H9 (cell line): ENCODE results near the gene HLF. TPM values are rescaled to one million over a fixed set of nuclear protein-coding genes. Genes with fewer than 3 reads are reported as not detected.

ENCODE experiments used
- DNase-seq: peaks from one replicate; pipeline ENCODE4 v3.0.0-alpha.2; 2017
- H2AFZ ChIP-seq: one replicate; pipeline ENCODE4 v1.6.1; 2013; ENCODE audit warnings: mild to moderate bottlenecking, low read length, control low read depth, moderate library complexity
- H2AK5ac ChIP-seq: 2 replicates; pipeline ENCODE4 v1.6.1; 2013; ENCODE audit warnings: low read length, control low read depth, mixed read lengths; ENCODE audit not compliant: insufficient read length
- H2BK120ac ChIP-seq: one replicate; pipeline ENCODE4 v1.6.1; 2013; ENCODE audit warnings: low read depth, mild to moderate bottlenecking, low read length, control low read depth, inconsistent platforms; ENCODE audit not compliant: poor library complexity, severe bottlenecking
- H2BK12ac ChIP-seq: 2 replicates; pipeline ENCODE4 v1.6.1; 2013; ENCODE audit warnings: low read length, control low read depth, mixed read lengths, low read depth; ENCODE audit not compliant: insufficient read length
- H2BK15ac ChIP-seq: 2 replicates; pipeline ENCODE4 v1.6.1; 2013; ENCODE audit warnings: low read depth, low read length, control low read depth
- H2BK20ac ChIP-seq: one replicate; pipeline ENCODE4 v1.6.1; 2013; ENCODE audit warnings: low read depth, mild to moderate bottlenecking, low read length, control low read depth, inconsistent platforms; ENCODE audit not compliant: poor library complexity, severe bottlenecking
- H2BK5ac ChIP-seq: 2 replicates; pipeline ENCODE4 v1.6.1; 2013; ENCODE audit warnings: low read length, control low read depth, mixed read lengths; ENCODE audit not compliant: insufficient read length
- H3K14ac ChIP-seq: 2 replicates; pipeline ENCODE4 v1.6.1; 2013; ENCODE audit warnings: low read length, control low read depth; ENCODE audit not compliant: insufficient read depth
- H3K18ac ChIP-seq: 2 replicates; pipeline ENCODE4 v1.6.1; 2013; ENCODE audit warnings: low read depth, mild to moderate bottlenecking, mixed read lengths, low read length, control low read depth; ENCODE audit not compliant: insufficient read length
- H3K23ac ChIP-seq: 2 replicates; pipeline ENCODE4 v1.6.1; 2013; ENCODE audit warnings: low read length, control low read depth, mixed read lengths, low read depth; ENCODE audit not compliant: insufficient read length
- H3K23me2 ChIP-seq: 2 replicates; pipeline ENCODE4 v1.6.1; 2013; ENCODE audit warnings: low read depth, mild to moderate bottlenecking, mixed read lengths, low read length, control low read depth; ENCODE audit not compliant: insufficient read length, poor library complexity, severe bottlenecking
- H3K27ac ChIP-seq: 2 replicates; pipeline ENCODE4 v1.5.1; 2013; ENCODE audit warnings: low read length, control low read depth, mixed read lengths, low read depth; ENCODE audit not compliant: insufficient read length
- H3K27me3 ChIP-seq: 2 replicates; pipeline ENCODE4 v1.6.1; 2013; ENCODE audit warnings: low read length, control low read depth, inconsistent platforms; ENCODE audit not compliant: insufficient read depth
- H3K4ac ChIP-seq: 2 replicates; pipeline ENCODE4 v1.6.1; 2013; ENCODE audit warnings: low read depth, mild to moderate bottlenecking, control low read depth, inconsistent platforms, low read length, moderate library complexity
- H3K4me1 ChIP-seq: 2 replicates; pipeline ENCODE4 v1.6.1; 2013; ENCODE audit warnings: low read length, control low read depth, inconsistent platforms; ENCODE audit not compliant: insufficient read depth
- H3K4me2 ChIP-seq: 2 replicates; pipeline ENCODE4 v1.6.1; 2013; ENCODE audit warnings: low read length, control low read depth, mixed read lengths; ENCODE audit not compliant: insufficient read length, insufficient read depth
- H3K56ac ChIP-seq: 2 replicates; pipeline ENCODE4 v1.6.1; 2013; ENCODE audit warnings: low read depth, mild to moderate bottlenecking, mixed read lengths, low read length, control low read depth; ENCODE audit not compliant: insufficient read length
- H3K79me1 ChIP-seq: 2 replicates; pipeline ENCODE4 v1.6.1; 2013; ENCODE audit warnings: low read depth, mild to moderate bottlenecking, moderate library complexity, low read length, control low read depth, inconsistent platforms; ENCODE audit not compliant: insufficient read depth, poor library complexity, severe bottlenecking
- H3K79me2 ChIP-seq: 2 replicates; pipeline ENCODE4 v1.6.1; 2013; ENCODE audit warnings: low read length, control low read depth, inconsistent platforms; ENCODE audit not compliant: insufficient read depth
- H3K9ac ChIP-seq: 2 replicates; pipeline ENCODE4 v1.6.1; 2013; ENCODE audit warnings: low read length, control low read depth, mixed read lengths; ENCODE audit not compliant: insufficient read length; ENCODE audit errors: extremely low read depth
- H3K9me3 ChIP-seq: one replicate; pipeline ENCODE4 v1.6.1; 2013; ENCODE audit warnings: low read depth, low read length, inconsistent platforms; ENCODE audit not compliant: control insufficient read depth
- H3T11ph ChIP-seq: one replicate; pipeline ENCODE4 v1.6.1; 2013; ENCODE audit warnings: mild to moderate bottlenecking, low read length, control low read depth, inconsistent platforms
- H4K20me1 ChIP-seq: one replicate; pipeline ENCODE4 v1.6.1; 2013; ENCODE audit not compliant: control insufficient read depth, insufficient read length, insufficient read depth
- H4K5ac ChIP-seq: 2 replicates; pipeline ENCODE4 v1.6.1; 2013; ENCODE audit warnings: low read depth, mild to moderate bottlenecking, mixed read lengths, low read length, control low read depth; ENCODE audit not compliant: insufficient read length
- H4K8ac ChIP-seq: replicated peaks from 2 replicates; pipeline ENCODE4 v1.6.1; 2013; ENCODE audit warnings: low read length, control low read depth, mixed read lengths, low read depth; ENCODE audit not compliant: insufficient read length
- H4K91ac ChIP-seq: 2 replicates; pipeline ENCODE4 v1.6.1; 2013; ENCODE audit warnings: low read depth, mild to moderate bottlenecking, moderate library complexity, mixed read lengths, low read length, control low read depth; ENCODE audit not compliant: insufficient read length
- H3K27ac Mint-ChIP-seq, 3 experiments: 2 replicates in 2 of 3; 3 replicates in 1 of 3; pipeline ENCODE4 v1.8.0; 2020 to 2021; ENCODE audit warnings: mixed read lengths in 3 of 3, mild to moderate bottlenecking in 1 of 3, moderate library complexity in 1 of 3
- H3K27me3 Mint-ChIP-seq: 2 replicates; pipeline ENCODE4 v1.8.0; 2021; ENCODE audit warnings: low read depth, mild to moderate bottlenecking, moderate library complexity, mixed read lengths
- H3K36me3 Mint-ChIP-seq, 3 experiments: 2 replicates in 2 of 3; 3 replicates in 1 of 3; pipeline ENCODE4 v1.8.0; 2020 to 2021; ENCODE audit warnings: low read depth in 3 of 3, mixed read lengths in 3 of 3; ENCODE audit not compliant: insufficient read depth in 1 of 3
- H3K4me1 Mint-ChIP-seq, 2 experiments: 2 replicates each; pipeline ENCODE4 v1.8.0; 2020; ENCODE audit warnings: mixed read lengths in 2 of 2
- H3K4me3 Mint-ChIP-seq, 2 experiments: 2 replicates in 1 of 2; 3 replicates in 1 of 2; pipeline ENCODE4 v1.8.0; 2020 to 2021; ENCODE audit warnings: mild to moderate bottlenecking in 2 of 2, mixed read lengths in 2 of 2, moderate library complexity in 1 of 2
- H3K9me3 Mint-ChIP-seq, 2 experiments: 2 replicates in 1 of 2; 3 replicates in 1 of 2; pipeline ENCODE4 v1.8.0; 2020; ENCODE audit warnings: mild to moderate bottlenecking in 2 of 2, mixed read lengths in 2 of 2, moderate library complexity in 1 of 2
- WGBS: extraction: QIAGEN DNeasy Blood & Tissue Kit; methylation state at CpG from one replicate; pipeline ENCODE4 v1.1.7; 2013; ENCODE audit warnings: missing lambda C conversion rate, low lambda C conversion rate, mixed read lengths; ENCODE audit not compliant: insufficient read length; ENCODE audit errors: extremely low coverage; 5-methylcytosine and 5-hydroxymethylcytosine counted together
- total RNA-seq: library from RNA; stranded (reverse); gene quantifications from 2 replicates; pipeline ENCODE4 v1.2.1, GENCODE V29; 2021
- TF ChIP-seq, protein P1 (sequence below): fragments of 200-600 bp; sonication (generic); conservative IDR thresholded peaks from 3 replicates; pipeline ENCODE4 v1.8.0; 2021; ENCODE audit warnings: antibody characterized with exemption, mild to moderate bottlenecking

The HLF gene
- total RNA-seq, 1 experiment from 2014 or later = 0.17 TPM

GRCh38 chr17:55236316-55236715 is 28.4 kb upstream of the HLF start:
- Histone ChIP-seq H3K27ac (no peak overlapping the region), H3K14ac (no peak overlapping the region), H2BK12ac (no peak overlapping the region), H3K18ac (no peak overlapping the region), H2BK5ac (no peak overlapping the region), H3K23me2 (peaks cover 7% of the 10 kb centered on the region), H3K4me2 (no peak overlapping the region), H3K79me1 (no peaks in the 10 kb centered on the region), H3K4me1 (no peaks in the 10 kb centered on the region; the same call in 1 of the 2 replicates), H3T11ph (no peak overlapping the region), H2AK5ac (no peak overlapping the region), H2BK15ac (no peak overlapping the region), H3K56ac (no peak overlapping the region), H2BK120ac (no peak overlapping the region), H4K8ac (no peak overlapping the region), H3K27me3 (no peaks in the 10 kb centered on the region; the same call in 1 of the 2 replicates), H3K9ac (no peak overlapping the region), H4K20me1 (no peaks in the 10 kb centered on the region), H4K5ac (no peak overlapping the region), H3K79me2 (no peaks in the 10 kb centered on the region), H3K23ac (no peak overlapping the region), H3K9me3 (no peaks in the 10 kb centered on the region), H2BK20ac (no peak overlapping the region), H4K91ac (no peak overlapping the region), H3K4ac (no peak overlapping the region), H2AFZ (no peak overlapping the region)
- DNase-seq = no peak
- Mint-ChIP-seq H3K27me3 (peaks cover 53% of the 10 kb centered on the region), H3K4me3 (no peak overlapping the region), H3K4me1 (peaks cover 4 to 19% of the 10 kb centered on the region in 2 experiments), H3K9me3 (peaks cover 0 to 2% of the 10 kb centered on the region in 2 experiments; a peak in 1 of 5 replicates), H3K36me3 (no peaks in the 10 kb centered on the region), H3K27ac (no peak overlapping the region)
- TF ChIP-seq, protein P1, sequence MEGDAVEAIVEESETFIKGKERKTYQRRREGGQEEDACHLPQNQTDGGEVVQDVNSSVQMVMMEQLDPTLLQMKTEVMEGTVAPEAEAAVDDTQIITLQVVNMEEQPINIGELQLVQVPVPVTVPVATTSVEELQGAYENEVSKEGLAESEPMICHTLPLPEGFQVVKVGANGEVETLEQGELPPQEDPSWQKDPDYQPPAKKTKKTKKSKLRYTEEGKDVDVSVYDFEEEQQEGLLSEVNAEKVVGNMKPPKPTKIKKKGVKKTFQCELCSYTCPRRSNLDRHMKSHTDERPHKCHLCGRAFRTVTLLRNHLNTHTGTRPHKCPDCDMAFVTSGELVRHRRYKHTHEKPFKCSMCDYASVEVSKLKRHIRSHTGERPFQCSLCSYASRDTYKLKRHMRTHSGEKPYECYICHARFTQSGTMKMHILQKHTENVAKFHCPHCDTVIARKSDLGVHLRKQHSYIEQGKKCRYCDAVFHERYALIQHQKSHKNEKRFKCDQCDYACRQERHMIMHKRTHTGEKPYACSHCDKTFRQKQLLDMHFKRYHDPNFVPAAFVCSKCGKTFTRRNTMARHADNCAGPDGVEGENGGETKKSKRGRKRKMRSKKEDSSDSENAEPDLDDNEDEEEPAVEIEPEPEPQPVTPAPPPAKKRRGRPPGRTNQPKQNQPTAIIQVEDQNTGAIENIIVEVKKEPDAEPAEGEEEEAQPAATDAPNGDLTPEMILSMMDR = no peak
- WGBS = no CpG with 5 or more reads among the region's 2 CpGs
